HG02884 (cell line): ENCODE measurements around the gene CHADL.
A peak's percentile ranks its signal among the peaks of the same experiment; 100 is the strongest.
"Not testable (repeated sequence)": the region's sequence is repeated elsewhere in the genome, so short reads cannot be mapped to it uniquely, and the experiment has no call there.

ENCODE experiments used
- ATAC-seq: cut with Tn5 transposase; IDR thresholded peaks from one replicate; pipeline ENCODE4 v1.9.1; 2021; ENCODE audit warnings: mild to moderate bottlenecking, moderate library complexity; ENCODE audit not compliant: unreplicated experiment

CHADL gene, protein sequence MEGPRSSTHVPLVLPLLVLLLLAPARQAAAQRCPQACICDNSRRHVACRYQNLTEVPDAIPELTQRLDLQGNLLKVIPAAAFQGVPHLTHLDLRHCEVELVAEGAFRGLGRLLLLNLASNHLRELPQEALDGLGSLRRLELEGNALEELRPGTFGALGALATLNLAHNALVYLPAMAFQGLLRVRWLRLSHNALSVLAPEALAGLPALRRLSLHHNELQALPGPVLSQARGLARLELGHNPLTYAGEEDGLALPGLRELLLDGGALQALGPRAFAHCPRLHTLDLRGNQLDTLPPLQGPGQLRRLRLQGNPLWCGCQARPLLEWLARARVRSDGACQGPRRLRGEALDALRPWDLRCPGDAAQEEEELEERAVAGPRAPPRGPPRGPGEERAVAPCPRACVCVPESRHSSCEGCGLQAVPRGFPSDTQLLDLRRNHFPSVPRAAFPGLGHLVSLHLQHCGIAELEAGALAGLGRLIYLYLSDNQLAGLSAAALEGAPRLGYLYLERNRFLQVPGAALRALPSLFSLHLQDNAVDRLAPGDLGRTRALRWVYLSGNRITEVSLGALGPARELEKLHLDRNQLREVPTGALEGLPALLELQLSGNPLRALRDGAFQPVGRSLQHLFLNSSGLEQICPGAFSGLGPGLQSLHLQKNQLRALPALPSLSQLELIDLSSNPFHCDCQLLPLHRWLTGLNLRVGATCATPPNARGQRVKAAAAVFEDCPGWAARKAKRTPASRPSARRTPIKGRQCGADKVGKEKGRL

DNA sequence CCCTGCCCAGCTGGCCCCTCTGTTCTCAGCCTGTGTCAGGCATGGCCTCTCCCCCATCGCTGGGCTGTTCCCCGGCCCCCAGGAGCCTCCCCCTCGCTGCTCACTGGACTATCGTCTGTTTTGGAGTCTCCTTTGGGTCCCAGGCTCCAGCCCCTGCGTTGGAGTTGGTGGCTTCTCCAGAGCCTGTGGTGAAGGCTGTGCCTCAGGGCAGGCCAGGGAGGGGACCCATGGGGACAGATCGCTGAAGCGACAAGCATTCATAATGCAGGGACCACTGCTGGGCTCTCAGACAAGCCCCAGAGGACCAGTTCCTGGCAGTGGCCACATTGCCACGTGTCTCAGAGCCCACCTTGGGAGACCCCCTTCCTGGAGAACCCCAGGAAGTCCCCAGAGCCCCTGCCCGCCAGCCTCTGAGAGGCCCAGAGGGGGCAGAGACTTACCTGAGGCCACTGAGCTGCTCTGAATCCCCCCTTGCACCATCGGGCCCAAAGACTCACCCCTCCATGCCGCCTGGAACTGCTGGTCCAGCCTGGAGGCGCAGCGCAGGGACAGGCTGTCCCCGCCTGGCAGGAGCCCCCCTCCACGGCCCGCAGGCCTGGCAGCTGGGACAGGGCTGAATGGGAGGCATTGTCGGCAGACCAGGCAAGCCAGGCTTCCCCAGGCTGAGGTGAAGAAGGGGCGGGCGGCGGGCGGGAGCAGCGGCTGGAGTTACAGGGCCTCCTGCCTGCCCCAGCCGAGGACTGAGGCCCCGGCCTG lies at the start of gene CHADL:
CHADL (minus strand) TSS at position 555 of the 756 bp plus-strand sequence; CDS start at position 505, 50 bp downstream.
- ATAC-seq, result no peak

DNA sequence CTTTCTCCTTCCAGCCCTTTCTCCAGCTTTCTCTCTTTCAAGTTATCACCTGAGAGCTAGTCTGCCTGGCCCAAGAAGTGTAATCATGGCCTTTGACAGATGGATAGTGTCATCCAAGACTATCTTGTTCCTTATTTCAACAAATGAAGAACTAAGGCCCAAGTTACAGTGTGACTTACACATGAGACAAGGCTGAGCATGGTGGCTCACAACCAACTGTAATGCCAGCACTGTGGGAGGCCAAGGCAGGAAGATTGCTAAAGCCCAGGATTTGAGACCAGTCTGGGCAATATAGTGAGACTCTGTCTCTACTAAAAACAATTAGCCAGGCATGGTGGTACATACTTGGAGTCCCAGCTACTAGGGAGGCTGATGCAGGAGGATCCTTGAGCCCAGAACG lies 48.9 kb upstream of the CHADL start:
- ATAC-seq, result no peak

DNA sequence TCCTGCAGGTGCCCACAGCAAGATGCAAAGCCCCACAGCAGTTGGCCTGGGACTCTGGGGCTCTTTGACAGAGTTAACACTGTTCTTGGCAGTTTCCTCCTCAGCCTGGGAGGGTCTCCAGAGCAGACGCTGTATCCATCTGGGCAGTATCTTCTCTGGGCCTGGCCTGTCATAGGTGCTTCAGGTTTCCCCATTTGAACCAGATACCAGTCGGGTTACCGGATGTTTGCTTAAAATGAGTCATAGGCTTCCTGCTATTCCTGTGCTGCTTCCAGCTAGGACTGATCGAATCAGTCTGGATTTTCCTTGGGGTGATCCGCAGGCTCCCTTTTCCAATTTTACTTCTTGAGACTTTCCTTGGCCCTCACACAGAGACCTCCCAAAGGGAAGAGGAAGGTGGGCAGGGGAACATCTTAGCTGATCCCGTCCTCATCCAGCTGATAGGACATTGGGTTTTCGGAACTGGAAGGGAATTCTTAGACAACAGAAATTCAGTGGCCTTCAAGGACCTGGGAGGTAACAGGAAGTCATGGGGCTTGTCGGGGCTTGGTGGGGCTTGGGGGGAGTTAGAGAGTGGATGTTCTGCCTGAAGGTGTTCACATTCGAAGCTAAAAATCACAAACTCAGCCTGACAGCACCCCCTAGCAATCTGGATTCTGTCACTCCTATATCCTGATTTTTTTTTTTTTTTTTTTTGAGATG lies 47.7 kb upstream of the CHADL start:
- no peak for ATAC-seq

DNA sequence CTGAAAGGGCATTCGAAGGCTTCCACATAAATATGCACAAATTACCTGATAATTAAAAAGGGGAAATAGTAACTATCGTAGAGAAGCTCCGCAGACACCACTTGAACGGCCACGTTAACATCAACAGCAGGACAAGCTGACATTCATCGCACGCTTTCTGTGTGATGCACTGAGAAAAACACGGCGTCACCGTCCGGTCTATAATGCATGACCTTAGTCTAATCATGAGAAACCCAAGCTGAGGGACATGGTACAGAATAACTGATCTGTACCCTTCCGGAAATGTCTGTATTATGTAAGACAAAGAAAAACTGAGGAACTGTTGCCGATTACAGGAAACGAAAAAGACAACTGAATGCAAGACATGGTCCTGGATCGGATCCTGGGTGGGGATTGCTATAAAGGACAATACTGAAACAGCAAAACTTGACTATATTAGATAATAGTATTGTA lies 45.9 kb upstream of the CHADL start:
- peak; percentile 22 for ATAC-seq

DNA sequence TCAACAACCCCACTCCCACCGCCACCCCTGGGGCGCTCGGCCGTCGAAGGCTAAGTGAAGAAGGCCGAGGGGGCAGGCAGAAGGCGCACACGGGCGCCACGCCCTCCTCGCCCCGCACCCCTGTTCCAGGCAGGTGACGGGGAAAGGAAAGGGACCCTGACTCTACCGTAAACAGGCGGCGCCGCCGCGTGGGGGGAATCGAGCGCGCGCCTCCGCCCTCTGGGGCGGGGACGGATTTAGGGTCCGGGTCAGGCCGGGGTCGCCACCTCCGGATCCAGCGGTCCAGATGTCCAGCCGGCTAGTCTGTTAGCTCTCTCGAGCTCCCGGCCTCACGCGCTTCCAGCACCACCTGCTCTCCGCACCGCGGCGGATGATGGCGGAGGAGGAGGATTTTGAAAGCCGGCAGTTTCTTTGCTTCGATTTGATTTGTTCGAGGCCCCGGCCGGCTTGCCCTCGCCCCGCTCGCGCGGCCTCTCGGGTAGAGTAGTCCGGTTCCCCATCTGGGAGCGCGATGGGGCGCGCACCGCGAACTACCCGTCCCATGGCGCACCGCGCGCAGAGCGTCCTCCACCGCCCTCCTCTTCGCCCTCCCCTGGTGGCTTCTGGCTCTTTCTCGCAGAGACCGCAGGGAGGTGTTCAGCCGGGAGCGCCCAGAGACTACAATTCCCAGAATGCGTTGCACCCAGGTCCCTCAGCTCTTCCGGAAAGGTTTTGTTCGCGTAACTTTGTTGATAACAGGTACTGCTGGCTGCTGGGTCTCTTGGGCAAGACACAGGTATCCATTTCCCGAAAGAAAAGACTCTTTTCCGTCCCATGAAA lies 45.3 kb upstream of the CHADL start, which contains the start of gene RANGAP1:
RANGAP1 (minus strand) TSS at position 368 of the 819 bp plus-strand sequence. CDS start 5,143 bp downstream, outside the sequence.
- peak; percentile 90 for ATAC-seq

DNA sequence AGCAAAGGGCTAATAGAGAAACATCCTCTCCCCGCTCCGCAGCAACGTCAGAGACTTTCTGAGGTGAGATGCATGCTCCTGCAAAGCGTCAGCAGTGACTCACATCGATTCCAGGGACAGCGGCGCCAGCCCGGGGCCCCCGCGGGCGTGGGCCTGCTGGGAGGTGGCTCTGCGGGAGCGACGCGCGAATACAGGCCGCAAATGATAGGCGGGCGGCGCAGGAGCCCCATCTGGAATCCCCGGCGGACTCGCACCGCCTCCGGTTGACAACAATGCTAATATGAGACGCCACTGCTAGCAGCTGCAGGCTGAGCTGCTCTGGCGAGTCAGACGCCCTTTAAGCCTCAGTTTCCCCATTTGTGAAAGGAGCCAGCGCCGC lies 44.7 kb upstream of the CHADL start:
- ATAC-seq, result no peak

DNA sequence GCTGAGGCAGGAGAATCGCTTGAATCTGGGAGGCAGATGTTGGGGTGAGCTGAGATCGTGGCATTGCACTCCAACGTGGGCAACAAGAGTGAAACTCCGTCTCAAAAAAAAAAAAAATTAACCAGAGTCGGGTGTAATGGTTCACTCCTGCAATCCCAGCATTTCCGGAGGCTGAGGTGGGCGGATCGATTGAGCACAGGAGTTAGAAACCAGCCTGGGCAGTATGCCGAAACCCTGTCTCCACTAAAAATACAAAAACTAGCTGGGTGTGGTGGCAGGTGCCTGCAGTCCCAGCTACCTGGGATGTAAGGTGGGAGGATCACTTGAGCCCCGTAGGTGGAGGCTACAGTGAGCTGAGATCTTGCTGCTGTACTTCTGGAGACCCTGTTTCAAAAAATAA lies 43.7 kb upstream of the CHADL start:
- no peak for ATAC-seq

DNA sequence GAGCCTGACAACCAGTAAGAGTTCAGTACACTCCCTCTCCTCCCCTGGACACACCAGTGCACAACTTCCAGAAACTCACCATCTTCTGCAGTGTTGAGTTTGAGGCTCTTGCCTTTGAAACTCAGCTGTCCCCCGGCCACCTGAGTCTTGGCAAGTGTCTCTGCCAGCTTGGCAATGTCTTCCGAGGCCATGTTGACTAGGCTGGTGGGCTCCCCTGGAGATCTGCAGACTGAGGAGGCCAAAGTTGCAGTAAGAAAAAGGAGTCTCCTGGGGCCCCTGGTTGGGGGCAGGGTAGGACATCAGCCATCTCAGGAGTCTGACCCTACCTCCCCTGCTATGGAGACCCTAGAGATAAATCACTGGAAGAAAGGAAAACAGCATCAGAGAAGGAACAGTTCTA lies 40.1 kb upstream of the CHADL start:
- ATAC-seq, result no peak

DNA sequence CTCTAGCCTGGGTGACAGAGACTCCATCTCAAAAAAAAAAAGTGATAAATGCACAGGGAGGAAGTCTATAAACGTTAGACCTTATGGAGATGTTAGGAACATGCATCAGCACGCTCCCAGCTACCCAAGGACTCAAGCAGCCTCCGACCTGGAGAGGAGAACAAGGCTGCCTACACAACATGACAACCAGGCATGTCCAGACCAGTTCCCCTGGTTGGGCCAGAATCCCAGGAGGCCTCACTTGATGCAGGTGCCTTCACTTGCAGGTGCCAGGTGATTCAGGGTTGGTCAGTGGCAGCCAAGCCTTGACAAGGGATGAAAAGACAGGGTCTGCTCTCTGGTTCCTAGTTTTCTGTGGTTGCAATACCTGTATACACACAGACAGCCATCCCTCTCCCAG lies 39.3 kb upstream of the CHADL start:
- no peak for ATAC-seq

DNA sequence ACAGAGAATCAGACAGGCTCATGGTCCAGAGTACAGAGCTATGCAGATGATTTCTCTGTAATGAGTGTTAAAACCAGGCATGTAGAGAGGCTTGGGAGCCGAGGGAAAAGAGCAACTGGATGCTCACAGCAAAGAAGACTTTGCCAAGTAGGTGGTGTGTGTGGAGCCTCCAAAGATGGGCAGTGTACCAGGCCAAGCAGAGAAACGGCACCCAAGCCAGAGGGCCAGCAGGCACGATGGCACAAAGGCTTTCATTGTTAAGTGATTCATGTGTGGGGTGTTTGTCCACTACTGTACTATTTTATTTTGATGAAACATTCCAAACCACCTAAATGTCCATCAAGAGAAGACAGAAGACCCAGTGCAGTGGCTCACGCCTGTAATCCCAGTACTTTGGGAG lies 34.1 kb upstream of the CHADL start:
- no peak for ATAC-seq

DNA sequence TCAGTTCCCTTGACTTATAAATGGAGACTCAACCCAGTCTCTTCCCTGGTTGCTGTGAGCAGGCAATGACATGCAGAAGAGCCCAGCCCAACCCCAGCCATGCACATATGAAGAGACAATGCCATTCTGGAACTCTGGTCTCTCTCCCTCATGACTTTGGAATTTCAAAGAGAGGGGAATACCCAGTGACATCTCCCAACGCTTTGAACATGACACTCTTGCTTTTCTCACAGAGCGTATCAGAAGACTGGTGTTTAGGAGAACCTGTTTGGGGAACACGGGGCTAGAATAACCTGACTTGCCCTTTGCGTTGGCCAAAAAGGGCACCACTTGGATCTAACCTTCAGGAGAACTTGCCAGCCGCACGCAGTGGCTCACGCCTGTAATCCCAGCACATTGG lies 32.4 kb upstream of the CHADL start:
- no peak for ATAC-seq

DNA sequence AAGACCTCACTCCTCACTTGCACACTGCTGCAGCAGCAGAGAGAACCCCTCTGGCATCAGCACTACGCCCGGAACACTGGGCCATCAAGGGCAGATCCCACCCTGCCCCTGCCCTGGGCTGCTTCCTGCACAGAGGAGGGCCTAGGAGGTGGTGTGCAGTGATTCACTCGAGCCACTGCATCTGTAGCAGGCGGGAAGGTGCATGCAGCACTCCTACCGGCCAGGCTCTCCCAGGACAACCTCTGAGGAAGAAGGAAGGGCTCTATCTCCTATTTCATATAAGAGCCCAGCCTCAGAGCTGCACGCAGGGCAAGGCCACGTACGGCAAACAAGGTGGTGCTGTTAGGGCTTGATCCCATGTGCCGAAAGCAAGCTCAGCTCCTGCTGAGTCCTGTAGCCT lies 31.1 kb upstream of the CHADL start:
- no peak for ATAC-seq

DNA sequence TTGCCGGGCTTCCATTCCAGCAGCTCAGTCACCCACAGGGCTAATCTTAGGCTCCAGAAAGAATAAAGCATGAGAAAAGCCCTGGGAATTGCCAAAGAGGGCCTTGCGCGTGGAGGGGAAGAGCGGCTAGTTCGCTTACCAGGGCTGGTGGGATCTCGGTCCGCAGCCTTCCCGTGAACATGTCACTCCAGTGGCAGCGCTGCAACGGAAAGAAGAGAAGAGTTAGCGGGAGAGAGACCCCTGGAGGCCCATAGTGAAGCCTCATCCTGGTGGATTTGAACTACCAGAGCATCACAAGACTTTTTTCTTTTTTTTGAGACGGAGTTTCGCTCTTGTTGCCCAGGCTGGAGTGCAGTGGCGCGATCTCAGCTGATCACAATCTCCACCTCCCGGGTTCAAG lies 27.2 kb upstream of the CHADL start:
- ATAC-seq, result no peak

DNA sequence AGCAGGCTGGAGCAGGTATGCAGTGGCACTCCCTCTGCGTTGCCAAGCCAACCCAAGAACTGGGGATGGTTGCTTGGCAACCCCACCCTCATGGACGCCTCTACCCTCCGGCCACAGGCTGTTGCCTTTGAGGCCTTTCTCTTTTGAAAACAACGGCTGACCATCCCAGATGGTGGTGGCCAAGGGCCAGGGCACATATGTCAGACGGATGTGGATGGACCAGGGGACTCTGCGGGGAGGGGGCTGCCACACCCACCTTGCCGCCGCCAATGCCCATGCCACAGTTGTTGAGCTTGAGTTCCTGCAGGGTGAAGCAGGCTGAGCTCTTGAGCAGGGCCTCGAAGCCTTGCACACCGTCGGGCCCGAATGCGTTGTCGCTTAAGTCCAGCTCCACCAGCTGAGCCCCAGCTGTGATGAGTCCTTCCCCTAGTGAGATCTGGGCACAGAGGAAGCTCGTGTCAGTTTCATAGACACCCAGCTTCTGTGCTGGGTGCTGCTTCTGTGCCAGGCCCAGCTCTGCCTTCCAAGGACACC lies 23.7 kb upstream of the CHADL start:
- no peak for ATAC-seq

DNA sequence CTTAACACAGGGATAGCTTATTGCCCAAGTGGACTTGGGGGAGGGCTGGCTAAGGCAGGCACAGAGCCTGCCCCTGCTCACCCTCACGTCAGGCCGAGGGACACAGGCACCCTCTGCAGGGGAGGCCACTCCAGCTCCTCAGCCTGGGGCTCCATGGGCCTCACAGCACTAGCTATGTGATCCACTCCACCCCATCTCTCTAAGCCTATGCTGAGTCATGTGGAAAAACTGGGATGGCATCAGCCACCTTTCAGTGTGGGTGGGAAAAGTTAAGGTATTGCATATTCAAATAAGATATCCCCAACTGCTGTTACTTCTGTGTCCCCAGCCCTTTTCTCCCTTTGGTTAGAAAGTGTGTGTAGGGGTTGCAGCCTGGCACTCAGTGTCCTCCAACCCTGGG lies 23.0 kb upstream of the CHADL start:
- ATAC-seq, result no peak

DNA sequence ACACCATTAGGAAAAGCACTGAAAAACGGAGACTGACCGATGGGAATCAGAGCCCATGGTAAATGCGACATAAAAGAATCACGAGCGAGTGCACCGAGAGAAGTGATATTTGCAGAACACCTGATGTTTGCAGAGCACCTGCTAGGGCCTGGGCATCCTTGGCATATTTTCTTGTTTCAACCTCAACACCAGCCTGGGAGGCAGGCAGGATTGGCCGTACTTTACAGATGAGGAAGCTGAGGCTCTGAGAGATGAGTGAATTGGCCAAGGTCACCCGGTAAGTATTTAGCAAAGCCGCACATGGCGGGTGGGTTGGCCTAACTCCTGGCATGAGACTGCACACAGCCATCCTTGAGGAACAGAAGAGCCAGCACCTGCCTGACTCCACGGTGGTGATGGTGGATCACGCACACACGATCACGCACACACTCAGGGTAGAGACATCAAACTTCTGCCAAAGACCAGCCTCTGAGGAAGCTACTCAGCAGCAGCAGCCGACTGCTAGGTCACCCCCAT lies 21.6 kb upstream of the CHADL start:
- ATAC-seq, result no peak

DNA sequence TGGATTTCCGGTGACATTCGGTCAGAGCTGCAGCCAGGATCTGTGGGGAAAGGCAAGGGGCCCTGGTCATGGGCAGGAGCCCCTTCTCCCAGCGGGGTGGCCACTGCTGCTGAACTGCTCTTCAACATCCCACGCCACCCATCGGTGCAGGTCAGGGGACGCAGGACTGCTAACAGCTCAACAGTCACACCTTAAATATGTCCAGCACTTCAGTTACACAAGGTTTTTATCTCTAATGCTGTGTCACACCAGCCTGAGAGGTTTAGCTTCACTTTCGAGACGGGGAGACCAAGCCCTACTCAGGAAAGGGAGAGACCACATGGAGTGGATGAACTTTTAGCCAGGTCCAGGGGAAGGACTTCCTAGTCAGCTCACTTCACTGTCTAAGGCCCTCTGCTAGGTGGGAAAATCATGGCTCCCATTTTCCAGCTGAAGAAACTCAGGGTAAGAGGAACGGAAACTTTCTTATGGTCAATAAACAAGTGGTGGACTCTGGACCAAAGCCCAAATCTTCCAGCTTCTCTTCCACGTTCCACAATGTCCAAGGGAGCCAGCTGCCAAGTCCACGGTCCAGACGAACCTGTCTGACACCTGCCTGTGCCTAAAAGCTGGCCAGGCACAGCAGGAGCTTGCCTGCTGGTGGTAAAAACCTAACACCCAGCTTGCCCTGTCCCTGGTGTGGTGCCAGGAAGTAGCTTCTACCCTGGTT lies 21.0 kb upstream of the CHADL start:
- ATAC-seq, result no peak

DNA sequence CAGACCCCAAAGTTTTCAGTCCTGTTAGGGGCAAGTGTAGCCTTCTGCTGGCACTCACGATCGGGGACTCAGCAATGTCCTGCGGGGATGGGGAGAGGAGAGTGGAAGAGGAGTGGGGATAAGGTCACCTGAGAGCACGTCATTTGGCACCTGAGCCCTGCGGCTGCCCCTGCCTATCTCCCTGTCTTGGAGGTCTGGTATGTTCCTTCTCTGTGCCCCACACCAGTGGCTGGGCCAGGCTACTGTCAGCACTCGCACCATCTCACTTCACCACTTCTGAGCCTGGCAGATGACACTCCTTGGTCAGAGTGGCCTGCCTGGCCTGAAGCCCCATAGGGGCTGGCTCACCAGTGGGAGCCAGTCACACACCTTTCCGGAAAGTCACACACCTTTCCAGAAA lies 20.1 kb upstream of the CHADL start:
- ATAC-seq, result no peak

DNA sequence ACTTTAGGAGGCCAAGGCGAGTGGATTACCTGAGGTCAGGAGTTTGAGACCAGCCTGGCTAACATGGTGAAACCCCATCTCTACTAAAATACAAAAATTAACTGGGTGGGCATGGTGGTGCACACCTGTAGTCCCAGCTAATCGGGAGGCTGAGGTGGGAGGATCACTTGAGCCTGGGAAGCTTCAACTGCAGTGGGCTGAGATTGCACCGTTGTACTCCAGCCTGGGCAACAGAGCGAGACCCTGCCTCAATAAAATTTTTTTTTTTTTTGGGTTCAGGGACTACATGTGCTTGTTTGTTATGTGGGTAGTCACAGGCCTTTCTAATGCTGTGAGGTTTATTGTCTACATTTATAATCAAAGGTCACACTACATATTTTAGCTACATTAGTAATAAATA lies 19.0 kb upstream of the CHADL start:
- ATAC-seq, result not testable (repeated sequence)
